ENCODE data around the gene BLOC1S3.

The BLOC1S3 gene

DNA sequence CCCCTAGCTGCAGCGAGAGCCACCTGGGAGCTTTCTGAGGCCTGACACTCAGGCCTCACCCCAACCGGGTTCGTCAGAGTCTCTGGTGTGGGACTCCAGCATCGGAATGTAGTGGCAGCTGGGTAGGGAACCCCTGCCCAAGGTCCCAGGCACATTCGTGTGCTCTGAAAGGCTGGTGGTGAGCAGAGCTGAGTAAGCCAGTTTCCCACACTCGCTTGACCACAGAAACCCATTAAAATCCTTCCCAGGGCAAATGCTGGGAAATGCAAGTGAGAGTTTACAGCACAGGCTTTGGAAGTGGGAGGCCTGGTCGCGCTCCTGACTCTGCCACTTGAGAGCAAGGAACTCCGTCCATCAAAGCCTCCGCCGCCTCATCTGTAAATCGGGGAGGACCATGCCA lies 4.8 kb upstream of the BLOC1S3 start:
- no peaks in the 10 kb centered on the region for H3K27me3 ChIP-seq (ENCODE audit: low read depth)
- no peaks in the 10 kb centered on the region for H3K9me3 ChIP-seq
- H3K36me3 ChIP-seq (replicated peaks): no peaks in the 10 kb centered on the region
- DNase-seq (ENCODE audit: low spot score in 2 of 2): no peak
- peaks cover 3% of the 10 kb centered on the region; the same call in 1 of the 2 replicates for H3K4me1 ChIP-seq
- in situ Hi-C loops (cut with MboI; ENCODE audit: low sequenced_read_pairs): no loop called here
- no peak overlapping the region for H3K4me3 ChIP-seq

DNA sequence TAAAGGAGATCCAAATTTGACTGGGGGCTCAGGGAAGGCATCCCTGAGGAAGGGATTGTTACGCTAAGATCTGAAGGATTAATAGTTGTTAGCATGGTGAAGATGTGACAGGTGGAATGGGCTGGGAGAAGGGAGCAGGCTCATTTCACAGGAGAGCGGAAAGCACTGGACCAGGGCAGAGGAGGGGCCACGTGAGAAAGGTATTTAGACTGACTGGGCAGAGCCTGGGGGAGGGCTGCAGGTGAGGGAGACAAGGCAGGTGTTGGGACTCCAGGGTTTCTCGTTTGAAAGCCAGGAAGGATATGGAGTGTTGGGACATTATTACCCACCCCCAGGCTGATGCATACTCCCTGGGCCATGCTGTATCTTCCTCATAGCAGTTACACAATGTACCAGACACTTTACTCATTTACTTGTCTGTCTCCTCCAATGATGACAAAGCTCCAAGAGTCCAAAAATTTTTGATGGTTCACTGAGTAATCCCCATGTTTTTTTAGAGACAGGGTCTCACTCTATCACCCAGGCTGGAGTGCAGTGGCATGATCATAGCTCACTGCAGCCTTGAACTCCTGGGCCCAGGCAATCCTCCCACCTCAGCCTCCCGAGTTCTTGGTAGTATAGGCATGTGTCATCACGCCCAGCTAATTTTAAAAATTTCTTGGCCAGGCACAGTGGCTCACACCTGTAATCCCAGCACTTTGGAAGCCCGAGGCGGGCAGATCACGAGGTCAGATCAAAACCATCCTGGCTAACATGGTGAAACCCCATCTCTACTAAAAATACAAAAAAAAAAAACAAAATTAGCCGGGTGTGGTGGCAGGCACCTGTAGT lies 2.9 kb upstream of the BLOC1S3 start:
- Histone ChIP-seq H3K9me3 (no peaks in the 10 kb centered on the region), H3K36me3 (replicated peaks) (peaks cover 4% of the 10 kb centered on the region; the same call in 1 of the 2 replicates), H3K27me3 (ENCODE audit: low read depth) (no peaks in the 10 kb centered on the region), H3K4me1 (peaks cover 6% of the 10 kb centered on the region), H3K4me3 (no peak overlapping the region)
- in situ Hi-C loops (cut with MboI; ENCODE audit: low sequenced_read_pairs): no loop called here
- no peak for DNase-seq (ENCODE audit: low spot score in 2 of 2)

DNA sequence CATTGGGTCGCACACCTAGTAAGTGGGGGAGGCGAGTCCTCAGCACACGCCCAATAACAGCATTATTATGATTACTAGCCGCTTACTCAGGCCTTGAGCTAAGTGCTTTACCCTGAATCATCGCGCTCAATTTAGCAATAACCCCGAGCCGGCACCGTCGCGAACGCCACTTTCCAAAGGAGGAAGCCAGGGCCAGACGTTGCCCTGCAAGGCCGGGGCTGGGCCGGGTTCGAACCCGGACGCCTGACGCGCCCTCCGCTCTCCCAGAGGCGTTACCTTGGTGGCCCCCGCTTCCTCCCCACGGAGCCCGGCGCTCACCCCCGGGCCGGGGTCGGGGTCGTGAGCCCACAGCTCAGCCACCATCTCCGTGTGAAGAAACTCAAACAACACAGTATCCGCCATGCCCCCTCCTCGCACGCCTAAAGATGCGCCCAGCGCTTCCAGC lies 745 bp upstream of the BLOC1S3 start, which contains the start of gene TRAPPC6A:
TSS of gene TRAPPC6A (minus strand) at position 421 of the 445 bp plus-strand sequence. CDS start at position 402, 19 bp downstream.
- no peaks in the 10 kb centered on the region for H3K9me3 ChIP-seq
- in situ Hi-C loops (cut with MboI; ENCODE audit: low sequenced_read_pairs): no loop called here
- H3K4me3 ChIP-seq: peak within 1 kb of the TSS; percentile 75
- peaks cover 4% of the 10 kb centered on the region for H3K4me1 ChIP-seq
- DNase-seq (ENCODE audit: low spot score in 2 of 2): no peak
- H3K36me3 ChIP-seq (replicated peaks): peaks cover 8% of the 10 kb centered on the region; the same call in 1 of the 2 replicates
- H3K27me3 ChIP-seq (ENCODE audit: low read depth): no peaks in the 10 kb centered on the region

- no peaks in the 10 kb centered on the region for H3K27me3 ChIP-seq (ENCODE audit: low read depth)
- DNase-seq (ENCODE audit: low spot score in 2 of 2): peak in 1 of 2 experiments; percentile 56
- peaks cover 8% of the 10 kb centered on the region; the same call in 1 of the 2 replicates for H3K36me3 ChIP-seq (replicated peaks)
- H3K9me3 ChIP-seq: no peaks in the 10 kb centered on the region
- peaks cover 4% of the 10 kb centered on the region for H3K4me1 ChIP-seq
- in situ Hi-C loops (cut with MboI; ENCODE audit: low sequenced_read_pairs): no loop called here
- H3K4me3 ChIP-seq: peak overlapping the region; percentile 75
These were observed 698 bp downstream of the BLOC1S3 start for GRCh38 chr19:45179072-45179891.

- Histone ChIP-seq H3K36me3 (replicated peaks) (peaks cover 8% of the 10 kb centered on the region; the same call in 1 of the 2 replicates), H3K9me3 (no peaks in the 10 kb centered on the region), H3K4me1 (peaks cover 4% of the 10 kb centered on the region), H3K4me3 (peak overlapping the region; percentile 75), H3K27me3 (ENCODE audit: low read depth) (no peaks in the 10 kb centered on the region)
- DNase-seq (ENCODE audit: low spot score in 2 of 2): peak in 1 of 2 experiments; percentile 54
- in situ Hi-C loops (cut with MboI; ENCODE audit: low sequenced_read_pairs): loop anchor here (10.0 kb wide), 1 partner anchor 155 kb away; no protein-coding TSS in a partner anchor
These were observed 1.3 kb downstream of the BLOC1S3 start for GRCh38 chr19:45179892-45180370.

DNA sequence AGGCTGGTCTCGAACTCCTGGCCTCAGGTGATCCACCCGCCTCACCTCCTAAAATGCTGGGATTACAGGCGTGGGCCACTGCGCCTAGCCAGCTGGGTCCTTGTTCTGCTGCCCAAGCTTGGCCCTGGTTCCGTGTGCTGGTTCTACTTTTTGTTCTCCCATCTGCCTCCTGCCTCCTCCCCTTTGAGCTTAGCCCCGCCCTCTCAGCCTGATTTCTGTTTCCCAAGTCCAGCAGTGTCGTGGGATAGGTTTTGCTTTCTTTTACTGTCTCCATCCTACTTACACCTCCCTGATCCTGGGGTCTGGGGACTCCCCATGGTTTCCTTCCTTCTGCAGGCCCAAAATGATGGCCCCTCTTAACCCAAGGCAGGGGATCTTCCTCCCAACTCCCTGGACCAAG lies 2.4 kb downstream of the BLOC1S3 start:
- Histone ChIP-seq H3K9me3 (no peaks in the 10 kb centered on the region), H3K4me1 (peaks cover 4% of the 10 kb centered on the region), H3K27me3 (ENCODE audit: low read depth) (no peaks in the 10 kb centered on the region), H3K4me3 (no peak overlapping the region), H3K36me3 (replicated peaks) (peaks cover 8% of the 10 kb centered on the region; the same call in 1 of the 2 replicates)
- in situ Hi-C loops (cut with MboI; ENCODE audit: low sequenced_read_pairs): loop anchor here (10.0 kb wide), 1 partner anchor 154 kb away; no protein-coding TSS in a partner anchor
- peak in 1 of 2 experiments; percentile 32 for DNase-seq (ENCODE audit: low spot score in 2 of 2)

GRCh38 chr19:45182758-45183157 lies 4.2 kb downstream of the BLOC1S3 start:
- Histone ChIP-seq H3K9me3 (no peaks in the 10 kb centered on the region), H3K4me1 (peaks cover 4% of the 10 kb centered on the region), H3K27me3 (ENCODE audit: low read depth) (no peaks in the 10 kb centered on the region), H3K4me3 (no peak overlapping the region), H3K36me3 (replicated peaks) (peaks cover 8% of the 10 kb centered on the region; the same call in 1 of the 2 replicates)
- no peak for DNase-seq (ENCODE audit: low spot score in 2 of 2)
- in situ Hi-C loops (cut with MboI; ENCODE audit: low sequenced_read_pairs): loop anchor here (10.0 kb wide), 1 partner anchor 152 kb away; no protein-coding TSS in a partner anchor

DNA sequence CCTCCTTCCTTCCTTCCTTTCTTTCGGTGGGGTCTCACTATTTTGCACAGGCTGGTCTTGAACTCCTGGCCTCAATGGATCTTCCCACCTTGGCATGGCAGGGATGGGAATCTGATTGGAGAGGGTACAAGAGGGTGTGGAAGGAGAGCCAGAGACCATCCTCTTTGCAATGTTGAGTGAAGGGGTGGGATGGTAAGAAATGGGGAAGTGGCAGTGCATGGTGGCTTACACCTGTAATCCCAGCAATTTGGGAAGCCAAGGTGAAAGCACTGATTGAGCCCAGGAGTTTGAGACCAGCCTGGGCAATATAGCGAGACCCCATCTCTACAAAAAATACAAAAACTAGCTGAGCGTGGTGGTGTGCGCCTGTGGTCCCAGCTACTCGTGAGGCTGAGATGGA lies 5.5 kb downstream of the BLOC1S3 start:
- in situ Hi-C loops (cut with MboI; ENCODE audit: low sequenced_read_pairs): loop anchor here (10.0 kb wide), 1 partner anchor 151 kb away; no protein-coding TSS in a partner anchor
- H3K27me3 ChIP-seq (ENCODE audit: low read depth): no peaks in the 10 kb centered on the region
- no peak overlapping the region for H3K4me3 ChIP-seq
- no peaks in the 10 kb centered on the region for H3K9me3 ChIP-seq
- DNase-seq (ENCODE audit: low spot score in 2 of 2): no peak
- H3K36me3 ChIP-seq (replicated peaks): peaks cover 8% of the 10 kb centered on the region; the same call in 1 of the 2 replicates
- H3K4me1 ChIP-seq: peaks cover 4% of the 10 kb centered on the region

DNA sequence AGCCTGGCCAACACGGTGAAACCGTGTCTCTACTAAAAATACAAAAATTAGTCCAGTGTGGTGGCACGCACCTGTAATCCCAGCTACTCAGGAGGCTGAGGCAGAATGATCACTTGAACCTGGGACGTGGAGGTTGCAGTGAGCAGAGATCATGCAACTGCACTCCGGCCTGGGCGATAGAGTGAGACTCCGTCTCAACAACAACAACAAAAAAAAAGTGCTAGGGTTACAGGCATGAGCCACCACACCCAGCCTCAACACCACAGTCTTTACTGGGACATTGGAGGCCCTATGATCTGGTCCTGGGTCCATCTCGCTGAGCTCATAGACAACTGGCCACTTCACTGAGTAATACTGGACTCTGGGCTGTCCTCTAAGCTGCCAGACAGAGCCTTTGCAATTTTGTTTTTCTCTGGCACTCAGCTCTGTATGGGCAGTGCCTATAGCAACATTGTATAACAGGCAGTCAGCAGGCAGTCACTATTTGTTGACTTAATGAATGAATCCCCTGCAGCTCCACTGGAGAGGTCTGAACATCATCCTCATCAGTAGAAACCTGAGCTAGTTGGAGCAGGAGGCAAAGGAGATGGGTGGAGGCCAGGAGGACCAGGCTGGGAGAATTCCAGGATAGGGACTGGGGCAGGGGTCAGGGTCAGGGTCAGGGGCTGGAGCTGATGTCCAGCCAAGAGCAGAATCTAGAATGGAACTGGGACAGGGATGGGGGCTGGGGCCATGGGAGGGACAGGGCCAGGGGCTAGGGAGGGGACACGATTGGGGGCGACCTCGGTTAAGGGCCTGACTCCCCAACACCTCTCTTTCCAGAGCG lies 8.1 kb downstream of the BLOC1S3 start:
- no peaks in the 10 kb centered on the region for H3K36me3 ChIP-seq (replicated peaks)
- no peaks in the 10 kb centered on the region for H3K4me1 ChIP-seq
- H3K4me3 ChIP-seq: no peak overlapping the region
- H3K27me3 ChIP-seq (ENCODE audit: low read depth): no peaks in the 10 kb centered on the region
- in situ Hi-C loops (cut with MboI; ENCODE audit: low sequenced_read_pairs): loop anchor here (10.0 kb wide), 1 partner anchor 148 kb away; no protein-coding TSS in a partner anchor
- H3K9me3 ChIP-seq: peaks cover 2% of the 10 kb centered on the region; the same call in 1 of the 2 replicates
- DNase-seq (ENCODE audit: low spot score in 2 of 2): no peak

DNA sequence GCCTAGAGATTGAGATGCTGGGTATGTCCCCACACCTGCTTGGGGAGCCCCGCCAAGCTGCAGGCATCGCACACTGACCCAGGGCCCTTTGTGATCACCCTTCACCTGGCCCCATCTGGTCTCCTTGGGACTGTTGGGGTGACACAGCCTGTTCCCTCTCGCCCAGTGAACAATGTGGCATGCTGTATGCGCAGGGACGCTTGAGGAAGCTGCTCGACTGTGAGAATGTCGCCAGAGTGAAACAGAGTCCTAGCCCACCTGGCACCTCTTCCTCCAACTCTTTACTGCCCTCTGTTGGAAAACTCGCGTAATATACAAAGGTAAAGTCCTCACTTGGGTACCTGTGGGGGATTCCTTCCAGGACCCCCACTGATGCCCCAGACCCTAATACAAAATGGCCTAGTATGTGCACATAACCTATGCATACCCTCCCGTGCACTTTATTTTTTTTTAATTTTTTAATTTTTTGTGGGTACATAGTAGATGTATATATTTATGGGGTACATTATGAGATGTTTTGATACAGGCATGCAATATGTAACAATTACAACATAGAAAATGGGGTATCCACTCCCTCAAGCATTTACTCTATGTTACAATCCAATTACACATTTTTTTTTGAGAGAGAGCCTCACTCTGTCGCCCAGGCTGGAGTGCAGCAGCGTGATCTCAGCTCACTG lies 9.0 kb downstream of the BLOC1S3 start:
- no peaks in the 10 kb centered on the region for H3K36me3 ChIP-seq (replicated peaks)
- in situ Hi-C loops (cut with MboI; ENCODE audit: low sequenced_read_pairs): loop anchor here (10.0 kb wide), 1 partner anchor 147 kb away; no protein-coding TSS in a partner anchor
- peaks cover 2% of the 10 kb centered on the region; the same call in 1 of the 2 replicates for H3K9me3 ChIP-seq
- no peak overlapping the region for H3K4me3 ChIP-seq
- DNase-seq (ENCODE audit: low spot score in 2 of 2): peak; percentile 31 to 35
- no peaks in the 10 kb centered on the region for H3K27me3 ChIP-seq (ENCODE audit: low read depth)
- H3K4me1 ChIP-seq: no peaks in the 10 kb centered on the region

DNA sequence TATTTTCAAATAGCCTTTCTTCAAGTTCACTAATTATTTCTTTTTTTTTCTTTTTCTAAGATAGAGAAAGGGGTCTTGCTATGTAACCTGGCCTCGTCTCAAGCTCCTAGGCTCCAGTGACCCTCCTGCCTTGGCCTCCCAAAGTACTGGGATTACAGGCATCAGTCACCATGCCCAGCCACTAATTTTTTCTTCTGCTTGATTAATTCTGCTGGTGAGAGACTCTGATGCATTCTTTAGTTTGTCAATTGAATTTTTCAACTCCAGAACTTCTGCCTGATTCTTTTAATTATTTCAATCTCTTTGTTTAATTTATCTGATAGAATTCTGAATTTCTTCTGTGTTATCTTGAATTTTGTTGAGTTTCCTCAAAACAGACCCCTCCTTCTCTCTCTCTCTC lies 11.4 kb downstream of the BLOC1S3 start:
- Histone ChIP-seq H3K36me3 (replicated peaks) (no peaks in the 10 kb centered on the region), H3K4me3 (no peak overlapping the region), H3K27me3 (ENCODE audit: low read depth) (no peaks in the 10 kb centered on the region), H3K4me1 (no peaks in the 10 kb centered on the region), H3K9me3 (peaks cover 2% of the 10 kb centered on the region; the same call in 1 of the 2 replicates)
- in situ Hi-C loops (cut with MboI; ENCODE audit: low sequenced_read_pairs): loop anchor here (10.0 kb wide), 1 partner anchor 145 kb away; no protein-coding TSS in a partner anchor
- DNase-seq (ENCODE audit: low spot score in 2 of 2): no peak

GRCh38 chr19:45191375-45191774 lies 12.8 kb downstream of the BLOC1S3 start:
- no peak for DNase-seq (ENCODE audit: low spot score in 2 of 2)
- H3K9me3 ChIP-seq: peaks cover 2% of the 10 kb centered on the region; the same call in 1 of the 2 replicates
- H3K4me1 ChIP-seq: no peaks in the 10 kb centered on the region
- in situ Hi-C loops (cut with MboI; ENCODE audit: low sequenced_read_pairs): no loop called here
- no peaks in the 10 kb centered on the region for H3K36me3 ChIP-seq (replicated peaks)
- no peaks in the 10 kb centered on the region for H3K27me3 ChIP-seq (ENCODE audit: low read depth)
- no peak overlapping the region for H3K4me3 ChIP-seq

Measured in HAP-1 (cell line).